Measurements from ENCODE around the gene TOLLIP. TPM values are rescaled to one million over a fixed set of nuclear protein-coding genes. Genes with fewer than 3 reads are reported as not detected.

The TOLLIP gene
- total RNA-seq, 1 experiment from 2014 or later: 29.5 TPM

- Histone ChIP-seq H4K20me1 (ENCODE audit: insufficient read depth) (peaks cover 13% of the 10 kb centered on the region), H3K4me1 (replicated peaks; ENCODE audit: insufficient read depth) (peaks cover 26% of the 10 kb centered on the region), H3K27ac (no peak overlapping the region), H3F3A (ENCODE audit: insufficient read depth, low read depth) (peaks cover 5% of the 10 kb centered on the region; the same call in 1 of the 2 replicates), H3K27me3 (ENCODE audit: insufficient read depth, low read depth) (no peaks in the 10 kb centered on the region), H3K9me2 (ENCODE audit: insufficient read depth) (no peaks in the 10 kb centered on the region), H2AFZ (no peak overlapping the region), H3K4me3 (no peak overlapping the region), H3K4me2 (no peak overlapping the region), H3K9me3 (ENCODE audit: insufficient read depth, low read depth) (no peaks in the 10 kb centered on the region), H3K79me2 (ENCODE audit: low read depth) (peaks cover 44% of the 10 kb centered on the region), H3K36me3 (ENCODE audit: low read depth) (no peaks in the 10 kb centered on the region)
- no peak for TF ChIP-seq EZH2 (IDR thresholded peaks at IDR 0.05; ENCODE audit: low read depth)
- TF ChIP-seq CTCF (conservative IDR thresholded peaks at IDR 0.05): no peak
- ChIA-PET POLR2A (ENCODE audit: unreplicated experiment) (no interaction called here), CTCF (no interaction called here)
- BruUV-seq (replicated peaks): no TSS peak
- no peak for DNase-seq
- intact Hi-C loops (cut with micrococcal nuclease; ENCODE audit: unreplicated experiment): no loop called here
These were observed 8.0 kb downstream of the TOLLIP start for GRCh38 chr11:1301220-1302000.

GRCh38 chr11:1300569-1301187 lies 8.8 kb downstream of the TOLLIP start:
- no peaks in the 10 kb centered on the region for H3K9me3 ChIP-seq (ENCODE audit: insufficient read depth, low read depth)
- peaks cover 13% of the 10 kb centered on the region for H4K20me1 ChIP-seq (ENCODE audit: insufficient read depth)
- H3K27ac ChIP-seq: no peak overlapping the region
- no peak for DNase-seq
- no peak overlapping the region for H2AFZ ChIP-seq
- no TSS peak for BruUV-seq (replicated peaks)
- intact Hi-C loops (cut with micrococcal nuclease; ENCODE audit: unreplicated experiment): no loop called here
- no peak for TF ChIP-seq EZH2 (IDR thresholded peaks at IDR 0.05; ENCODE audit: low read depth)
- no peak for TF ChIP-seq CTCF (conservative IDR thresholded peaks at IDR 0.05)
- no peaks in the 10 kb centered on the region for H3K36me3 ChIP-seq (ENCODE audit: low read depth)
- H3K9me2 ChIP-seq (ENCODE audit: insufficient read depth): no peaks in the 10 kb centered on the region
- peaks cover 5% of the 10 kb centered on the region; the same call in 1 of the 2 replicates for H3F3A ChIP-seq (ENCODE audit: insufficient read depth, low read depth)
- H3K4me2 ChIP-seq: no peak overlapping the region
- H3K4me3 ChIP-seq: no peak overlapping the region
- H3K79me2 ChIP-seq (ENCODE audit: low read depth): peaks cover 43% of the 10 kb centered on the region
- no peaks in the 10 kb centered on the region for H3K27me3 ChIP-seq (ENCODE audit: insufficient read depth, low read depth)
- H3K4me1 ChIP-seq (replicated peaks; ENCODE audit: insufficient read depth): peaks cover 26% of the 10 kb centered on the region
- POLR2A ChIA-PET (ENCODE audit: unreplicated experiment): no interaction called here
- CTCF ChIA-PET: no interaction called here

DNA sequence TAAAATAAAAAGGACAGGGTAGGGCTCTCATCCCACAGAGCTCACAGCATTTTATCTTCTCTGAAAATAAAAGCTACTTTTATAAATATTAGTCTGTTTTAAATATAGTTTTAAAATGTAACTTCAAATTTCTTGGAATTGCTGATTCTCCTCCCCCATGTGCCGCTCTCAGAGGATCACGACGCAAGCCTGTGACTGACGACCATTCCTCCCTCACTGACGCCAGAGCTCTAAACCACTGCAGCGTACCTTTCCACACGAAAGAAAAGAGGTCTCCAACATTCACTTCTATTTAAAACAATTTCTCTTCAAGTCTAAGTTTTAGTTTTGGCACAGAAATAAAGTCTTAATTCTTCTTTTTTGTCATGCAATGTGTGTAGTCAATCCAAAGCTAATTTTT lies 9.3 kb downstream of the TOLLIP start:
- Histone ChIP-seq H3K36me3 (ENCODE audit: low read depth) (no peaks in the 10 kb centered on the region), H3K9me3 (ENCODE audit: insufficient read depth, low read depth) (no peaks in the 10 kb centered on the region), H3K9me2 (ENCODE audit: insufficient read depth) (no peaks in the 10 kb centered on the region), H3K79me2 (ENCODE audit: low read depth) (peaks cover 43% of the 10 kb centered on the region), H4K20me1 (ENCODE audit: insufficient read depth) (peaks cover 13% of the 10 kb centered on the region), H3K27ac (no peak overlapping the region), H3K4me1 (replicated peaks; ENCODE audit: insufficient read depth) (peaks cover 26% of the 10 kb centered on the region), H3K4me2 (no peak overlapping the region), H3F3A (ENCODE audit: insufficient read depth, low read depth) (peaks cover 8% of the 10 kb centered on the region; the same call in 1 of the 2 replicates), H3K4me3 (no peak overlapping the region), H2AFZ (no peak overlapping the region), H3K27me3 (ENCODE audit: insufficient read depth, low read depth) (no peaks in the 10 kb centered on the region)
- no peak for DNase-seq
- CTCF ChIA-PET: no interaction called here
- no peak for TF ChIP-seq EZH2 (IDR thresholded peaks at IDR 0.05; ENCODE audit: low read depth)
- no peak for TF ChIP-seq CTCF (conservative IDR thresholded peaks at IDR 0.05)
- no TSS peak for BruUV-seq (replicated peaks)
- POLR2A ChIA-PET (ENCODE audit: unreplicated experiment): no interaction called here
- intact Hi-C loops (cut with micrococcal nuclease; ENCODE audit: unreplicated experiment): no loop called here
